GM12872 (cell line): Measurements from ENCODE around the gene IL1RAPL2.

Source experiments
- CTCF ChIP-seq: IDR thresholded peaks from 3 replicates; pipeline ENCODE4 v1.5.1; 2011; ENCODE audit warnings: low read depth, mild to moderate bottlenecking, low read length, moderate library complexity; ENCODE audit not compliant: insufficient read depth

IL1RAPL2 gene

DNA sequence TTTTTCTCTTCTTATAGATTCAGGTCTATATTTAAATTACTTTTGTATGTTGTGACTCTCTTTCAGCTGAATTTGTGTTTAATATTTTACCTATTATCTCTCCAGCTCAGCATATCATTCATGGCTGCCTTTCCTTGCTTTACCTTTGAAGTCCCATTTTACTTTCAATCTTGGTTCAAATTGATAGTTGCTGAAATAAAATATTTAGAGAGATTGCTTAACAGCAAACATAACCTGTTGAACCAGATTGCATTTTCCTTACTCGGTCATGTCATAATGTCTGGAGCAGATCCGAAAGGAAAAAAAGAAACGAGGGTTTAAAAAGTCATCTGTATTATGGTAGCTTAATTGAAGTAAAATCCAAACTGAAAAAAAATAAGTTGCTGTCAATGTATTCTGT is 94.1 kb downstream of the IL1RAPL2 start:
- TF ChIP-seq CTCF = no peak

DNA sequence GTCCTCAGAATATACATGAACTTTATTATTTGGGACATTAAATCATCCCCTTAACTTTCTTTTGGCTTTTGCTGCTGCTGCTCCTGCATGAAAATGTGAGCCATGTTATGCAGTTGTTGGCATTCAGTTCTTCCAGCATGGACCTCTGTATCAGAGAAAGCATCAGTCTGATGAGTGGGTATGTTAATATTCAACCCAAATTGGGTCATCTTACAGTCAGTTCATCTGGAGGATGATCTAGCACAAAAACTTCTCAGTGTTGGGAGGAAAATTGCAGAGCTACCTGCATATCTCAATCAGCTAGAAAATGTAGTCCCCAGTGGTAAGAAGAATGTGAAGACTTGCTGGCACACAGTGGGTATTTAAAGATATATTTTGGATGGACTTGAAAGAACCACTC is 96.7 kb downstream of the IL1RAPL2 start:
- no peak for TF ChIP-seq CTCF

- no peak for TF ChIP-seq CTCF
Measured at GRCh38 chrX:104665691-104666090, 99.7 kb downstream of the IL1RAPL2 start.

- TF ChIP-seq CTCF = no peak
Measured at GRCh38 chrX:104668550-104668949, 102.6 kb downstream of the IL1RAPL2 start.

DNA sequence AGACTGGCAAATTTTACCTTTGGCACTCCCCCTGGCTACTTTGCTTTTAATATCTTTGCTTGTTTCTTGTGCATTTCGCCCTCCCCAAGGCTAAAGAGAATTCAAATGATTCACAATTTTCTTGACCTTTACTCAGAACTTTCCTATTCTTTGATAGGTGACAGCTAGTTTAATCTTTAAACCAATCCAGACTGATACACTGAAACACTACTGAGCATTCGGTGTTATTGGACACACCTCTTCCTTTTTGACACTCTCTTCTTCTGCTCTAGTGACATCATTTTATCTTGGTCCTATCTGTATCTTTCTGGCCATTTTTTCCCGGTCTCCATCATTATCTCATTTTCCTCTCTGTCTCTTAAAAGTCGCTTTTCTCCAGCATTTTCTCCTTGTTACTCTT is 103.1 kb downstream of the IL1RAPL2 start:
- no peak for TF ChIP-seq CTCF

DNA sequence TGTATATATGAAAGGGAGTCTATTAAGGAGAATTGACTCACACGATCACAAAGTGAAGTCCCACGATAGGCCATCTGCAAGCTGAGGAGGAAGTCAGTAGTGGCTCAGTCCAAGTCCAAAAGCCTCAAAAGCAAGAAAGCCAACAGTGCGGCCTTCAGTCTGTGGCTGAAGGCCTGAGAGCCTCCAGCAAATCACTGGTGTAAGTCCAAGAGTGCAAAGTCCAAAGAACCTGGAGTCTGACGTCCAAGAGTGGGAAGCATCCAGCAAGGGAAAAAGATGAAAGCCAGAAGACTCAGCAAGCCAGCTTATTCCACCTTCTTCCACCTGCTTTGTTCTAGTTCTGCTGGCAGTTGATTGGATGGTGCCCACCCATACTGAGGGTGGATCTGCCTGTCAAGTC is 104.1 kb downstream of the IL1RAPL2 start:
- TF ChIP-seq CTCF = no peak

DNA sequence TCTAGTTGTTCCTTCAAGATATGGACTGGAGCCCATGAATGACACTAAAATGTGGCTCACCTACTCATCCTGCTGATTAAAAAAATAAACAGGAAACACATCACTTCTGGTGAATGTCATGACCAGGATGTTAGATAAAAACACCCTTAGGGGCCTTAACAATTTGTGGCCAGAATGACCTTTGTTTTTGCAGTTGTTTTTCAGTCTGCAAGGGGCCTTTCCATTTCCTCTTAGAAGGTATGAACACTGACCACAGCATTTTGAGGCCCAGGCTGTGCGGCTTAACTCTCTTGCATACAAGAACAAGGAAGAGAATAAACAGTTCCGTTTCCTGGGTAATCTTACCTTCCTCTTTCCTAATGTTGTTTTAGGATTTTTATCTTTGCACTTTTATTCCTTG is 113.2 kb downstream of the IL1RAPL2 start:
- TF ChIP-seq CTCF = no peak

DNA sequence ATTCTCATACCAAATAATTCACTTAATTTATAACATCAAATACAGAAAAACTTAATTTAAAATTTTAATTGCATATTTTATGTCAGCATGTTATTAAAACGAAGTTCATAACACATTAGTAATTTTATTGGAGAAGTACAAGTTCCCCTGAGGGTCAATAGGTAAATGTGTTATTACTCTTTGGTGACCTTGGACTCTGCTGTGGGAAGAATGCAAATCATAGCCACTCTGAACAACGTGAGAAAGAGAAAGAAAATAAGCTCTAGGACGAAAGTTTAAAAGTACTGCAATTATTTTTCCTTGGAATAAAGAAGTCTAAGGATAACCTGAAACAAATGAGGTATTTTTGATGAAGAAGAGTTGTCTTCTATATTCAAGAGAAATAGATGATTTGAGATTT is 115.2 kb downstream of the IL1RAPL2 start:
- TF ChIP-seq CTCF = no peak
